H1 (cell line): ENCODE results near the gene CDC45.

Experiments
- CTCF ChIP-seq, 3 experiments: IDR thresholded peaks; 1 replicate in 2 of 3; 2 replicates in 1 of 3; pipeline versions ENCODE4 v1.5.1 to v1.6.1; 2011; ENCODE audit warnings: low read length in 3 of 3, mild to moderate bottlenecking in 3 of 3, inconsistent platforms in 2 of 3, low read depth in 1 of 3, moderate library complexity in 1 of 3; ENCODE audit not compliant: insufficient read depth in 1 of 3; ENCODE audit errors: control extremely low read depth in 1 of 3
- GABPA ChIP-seq: IDR thresholded peaks from 2 replicates; pipeline ENCODE4 v1.6.1; 2011; ENCODE audit warnings: mild to moderate bottlenecking, low read length, moderate library complexity, borderline replicate concordance; ENCODE audit not compliant: insufficient read depth
- KDM5A ChIP-seq: fragments of 200-600 bp; IDR thresholded peaks from 2 replicates; pipeline ENCODE4 v1.7.1; 2012; ENCODE audit warnings: mild to moderate bottlenecking, low read length, inconsistent platforms, mixed read lengths
- MAX ChIP-seq: IDR thresholded peaks from 2 replicates; pipeline ENCODE4 v1.6.1; 2012; ENCODE audit warnings: inconsistent platforms
- POLR2A ChIP-seq, 2 experiments: IDR thresholded peaks; 1 replicate in 1 of 2; 2 replicates in 1 of 2; pipeline ENCODE4 v1.6.1; 2011; ENCODE audit warnings: low read depth in 2 of 2, low read length in 2 of 2, mild to moderate bottlenecking in 2 of 2; ENCODE audit errors: control extremely low read depth in 1 of 2
- POLR2AphosphoS5 ChIP-seq: IDR thresholded peaks from 2 replicates; pipeline ENCODE4 v1.6.1; 2011; ENCODE audit warnings: low read depth, low read length
- RFX5 ChIP-seq: IDR thresholded peaks from 2 replicates; pipeline ENCODE4 v1.6.1; 2011; ENCODE audit warnings: low read depth, low read length, improper control_type of control experiment, borderline replicate concordance
- SIX5 ChIP-seq: IDR thresholded peaks from 2 replicates; pipeline ENCODE4 v1.6.1; 2011; ENCODE audit warnings: mild to moderate bottlenecking, low read depth, low read length
- TAF1 ChIP-seq: IDR thresholded peaks from 2 replicates; pipeline ENCODE4 v1.6.1; 2011; ENCODE audit warnings: mild to moderate bottlenecking, low read depth, low read length

GRCh38 chr22:19569276-19569640 lies 89.5 kb downstream of the CDC45 start:
- no peak for TF ChIP-seq TAF1
- TF ChIP-seq CTCF (IDR thresholded peaks at IDR 0.05; ENCODE audit: control extremely low read depth in 1 of 3, insufficient read depth in 1 of 3, low read depth in 1 of 3, low read length in 3 of 3) = no peak
- TF ChIP-seq POLR2AphosphoS5 = no peak
- TF ChIP-seq POLR2A (IDR thresholded peaks at IDR 0.05; ENCODE audit: control extremely low read depth in 1 of 2, low read depth in 2 of 2, low read length in 2 of 2) = no peak
- TF ChIP-seq RFX5 = no peak
- no peak for TF ChIP-seq SIX5
- no peak for TF ChIP-seq GABPA
- TF ChIP-seq MAX = no peak
- TF ChIP-seq KDM5A = no peak
